ENCODE results near the gene PUS7L. TPM values are rescaled to one million over a fixed set of nuclear protein-coding genes. Genes with fewer than 3 reads are reported as not detected.

Gene PUS7L
- total and polyA plus RNA-seq, 2 of the 13 experiments (the other 11 are each of a cell fraction or from before 2014, with no cell fraction given): 6.5 to 37.6 TPM

GRCh38 chr12:43758728-43759563, at the start of gene PUS7L, which contains the start of gene IRAK4 (continued):
- TF ChIP-seq ZNF761 (CRISPR knock-in tag; conservative IDR thresholded peaks at IDR 0.05) (0 out of 2 replicates have a peak, but pooled peaks have one; percentile 24), EHMT2 (IDR thresholded peaks at IDR 0.05; ENCODE audit: borderline replicate concordance, low read depth, low read length) (no peak; the same call in 1 of the 2 replicates), PATZ1 (CRISPR knock-in tag; IDR thresholded peaks at IDR 0.05) (no peak), HDAC1 (CRISPR knock-in tag; IDR thresholded peaks at IDR 0.05) (no peak; the same call in 1 of the 2 replicates), ESRRA (CRISPR knock-in tag; IDR thresholded peaks at IDR 0.05; ENCODE audit: low read depth) (no peak), KIAA2018 (CRISPR knock-in tag; IDR thresholded peaks at IDR 0.05; ENCODE audit: borderline replicate concordance) (no peak), ZSCAN29 (CRISPR knock-in tag; conservative IDR thresholded peaks at IDR 0.05) (no peak), ZNF256 (CRISPR knock-in tag; conservative IDR thresholded peaks at IDR 0.05) (no peak), CAMTA2 (CRISPR knock-in tag; IDR thresholded peaks at IDR 0.05; ENCODE audit: borderline replicate concordance) (no peak), ZNF44 (CRISPR knock-in tag; IDR thresholded peaks at IDR 0.05) (no peak), IKZF5 (CRISPR knock-in tag; IDR thresholded peaks at IDR 0.05) (peak; percentile 42; the same call in 1 of the 2 replicates), NFE2 (CRISPR knock-in tag; IDR thresholded peaks at IDR 0.05) (no peak), ZNF251 (CRISPR knock-in tag; IDR thresholded peaks at IDR 0.05) (no peak)

Data from HepG2 (cell line).